B cell (primary cell): ENCODE measurements around the gene JMJD1C. TPM values are rescaled to one million over a fixed set of nuclear protein-coding genes. Genes with fewer than 3 reads are reported as not detected.

Experiments used
- ATAC-seq: fragments of 200-7000 bp; cut with Tn5 transposase; one replicate; pipeline ENCODE4 v1.10.0; 2021; ENCODE audit warnings: low read depth, mild to moderate bottlenecking, moderate number of reproducible peaks, moderate library complexity
- CTCF ChIA-PET: fragments of 350-600 bp; sonication (Branson Sonifier 250); formaldehyde crosslinking; loops from one replicate; lab custom pipeline; 2021; ENCODE audit warnings: antibody characterized with exemption, inconsistent platforms; lab: Charles Lee
- POLR2A ChIA-PET: fragments of 350-600 bp; sonication (Branson Sonifier 250); formaldehyde crosslinking; loops from one replicate; lab custom pipeline; 2021; ENCODE audit warnings: antibody characterized with exemption; lab: Charles Lee
- DNase-seq: peaks from one replicate; pipeline ENCODE4 v3.0.0; 2013
- H2AFZ ChIP-seq: 2 replicates; pipeline ENCODE4 v1.6.1; 2012; ENCODE audit warnings: mild to moderate bottlenecking, low read depth, low read length; ENCODE audit not compliant: insufficient read depth, poor library complexity, severe bottlenecking
- H3K27ac ChIP-seq, 2 donors: 1 replicate in 1 of 2; 2 replicates in 1 of 2; pipeline ENCODE4 v1.5.1; 2012 to 2013; ENCODE audit warnings: low read length in 2 of 2, mild to moderate bottlenecking in 2 of 2, moderate library complexity in 1 of 2
- H3K27me3 ChIP-seq, 4 experiments: fragments of 200-600 bp in 1 of 4; sonication (generic) in 1 of 4; replicated peaks in 1 of 4; 1 replicate in 2 of 4; 2 replicates in 2 of 4; pipeline versions ENCODE4 v1.6.1 to v1.7.0; 2013 to 2016; ENCODE audit warnings: low read length in 3 of 4, mild to moderate bottlenecking in 2 of 4, mixed read lengths in 1 of 4, moderate library complexity in 1 of 4; ENCODE audit not compliant: insufficient read depth in 4 of 4, control insufficient read depth in 3 of 4; ENCODE audit errors: control extremely low read depth in 1 of 4
- H3K36me3 ChIP-seq, 2 experiments: replicated peaks in 1 of 2; 1 replicate in 1 of 2; 2 replicates in 1 of 2; pipeline versions ENCODE4 v1.6.1 to v1.7.1; 2013; ENCODE audit warnings: low read length in 1 of 2; ENCODE audit not compliant: insufficient read depth in 2 of 2, control insufficient read depth in 1 of 2; ENCODE audit errors: control extremely low read depth in 1 of 2, extremely low read depth in 1 of 2
- H3K4me1 ChIP-seq, 2 donors: fragments of 200-600 bp in 1 of 2; sonication (generic) in 1 of 2; 1 replicate in 1 of 2; 2 replicates in 1 of 2; pipeline versions ENCODE4 v1.5.1 to v1.6.1; 2013 to 2017; ENCODE audit warnings: low read length in 2 of 2; ENCODE audit not compliant: control insufficient read depth in 2 of 2, insufficient read depth in 2 of 2
- H3K4me2 ChIP-seq: replicated peaks from 2 replicates; pipeline ENCODE3; 2012; ENCODE audit warnings: mild to moderate bottlenecking, low read depth, low read length; ENCODE audit not compliant: poor library complexity, severe bottlenecking
- H3K4me3 ChIP-seq, 5 experiments: fragments of 200-600 bp in 1 of 5; sonication (generic) in 1 of 5; 1 replicate in 3 of 5; 2 replicates in 2 of 5; pipeline versions ENCODE4 v1.5.1 to v1.7.0; 2011 to 2016; ENCODE audit warnings: low read length in 4 of 5, mild to moderate bottlenecking in 4 of 5, low read depth in 2 of 5, control low read depth in 1 of 5, moderate library complexity in 1 of 5; ENCODE audit not compliant: insufficient read depth in 1 of 5; ENCODE audit errors: control extremely low read depth in 1 of 5, extremely low read depth in 1 of 5
- H3K79me2 ChIP-seq: fragments of 200-600 bp; sonication (generic); one replicate; pipeline ENCODE4 v1.6.0; 2016; ENCODE audit warnings: low read length; ENCODE audit not compliant: control insufficient read depth, insufficient read depth
- H3K9ac ChIP-seq: fragments of 200-600 bp; sonication (generic); 2 replicates; pipeline ENCODE4 v1.6.1; 2017; ENCODE audit warnings: mild to moderate bottlenecking, low read length, moderate library complexity
- H3K9me3 ChIP-seq, 3 donors: one replicate each; pipeline versions ENCODE4 v1.6.1 to v1.7.1; 2013; ENCODE audit warnings: low read length in 2 of 3; ENCODE audit not compliant: control insufficient read depth in 2 of 3, insufficient read depth in 1 of 3; ENCODE audit errors: control extremely low read depth in 1 of 3
- H4K20me1 ChIP-seq: 2 replicates; pipeline ENCODE4 v1.6.0; 2012; ENCODE audit warnings: mild to moderate bottlenecking, low read length; ENCODE audit not compliant: insufficient read depth, control insufficient read depth, poor library complexity, severe bottlenecking
- H3K27ac Mint-ChIP-seq: one replicate; pipeline ENCODE4 v1.8.0; 2021; ENCODE audit warnings: mixed read lengths
- H3K27me3 Mint-ChIP-seq: one replicate; pipeline ENCODE4 v1.8.0; 2021; ENCODE audit warnings: mixed read lengths
- H3K4me1 Mint-ChIP-seq: one replicate; pipeline ENCODE4 v1.8.0; 2021; ENCODE audit warnings: mixed read lengths
- H3K4me3 Mint-ChIP-seq: one replicate; pipeline ENCODE4 v1.8.0; 2021; ENCODE audit warnings: mixed read lengths
- H3K9me3 Mint-ChIP-seq: one replicate; pipeline ENCODE4 v1.8.0; 2022; ENCODE audit warnings: mixed read lengths; ENCODE audit not compliant: insufficient read depth
- CTCF ChIP-seq: fragments of 200-600 bp; IDR thresholded peaks from one replicate; pipeline ENCODE4 v1.8.0; 2022; ENCODE audit warnings: antibody characterized with exemption, mild to moderate bottlenecking
- EZH2 ChIP-seq: IDR thresholded peaks from 2 replicates; pipeline ENCODE4 v1.6.1; 2012; ENCODE audit warnings: borderline replicate concordance, low read depth, mild to moderate bottlenecking, moderate library complexity, low read length; ENCODE audit not compliant: insufficient read depth, poor library complexity, severe bottlenecking
- WGBS: methylation state at CpG from one replicate; pipeline ENCODE4 v1.1.5; 2013; ENCODE audit warnings: missing lambda C conversion rate; ENCODE audit not compliant: insufficient coverage; 5-methylcytosine and 5-hydroxymethylcytosine counted together
- intact Hi-C: fragments of 100-400 bp; cut with micrococcal nuclease; formaldehyde crosslinking; loops from one replicate; pipeline ENCODE4 v1.10.0; 2022
- polyA plus RNA-seq: library from polyadenylated mRNA; depleted of rRNA; stranded (reverse); fragments of >200 nt; gene quantifications from 2 replicates; pipeline ENCODE4 v1.2.3, GENCODE V29; 2012
- total RNA-seq, 2 donors: library from RNA; stranded (reverse); fragments of 120-200 nt in 1 of 2; gene quantifications; 1 replicate in 1 of 2; 2 replicates in 1 of 2; pipeline versions ENCODE4 v1.2.3 to v1.2.4, GENCODE V29; 2013 to 2022

Gene JMJD1C
- total and polyA plus RNA-seq, 2 donors (not counting 1 experiment from before 2014, with no cell fraction given), result 81.8 to 235 TPM

- Histone ChIP-seq H3K4me2 (no peak overlapping the region), H3K27ac (no peak overlapping the region), H3K4me3 (no peak overlapping the region), H3K9ac (no peak overlapping the region), H3K27me3 (no peaks in the 10 kb centered on the region), H3K4me1 (peaks cover 26 to 36% of the 10 kb centered on the region in 2 donors), H3K79me2 (peaks cover 86% of the 10 kb centered on the region), H2AFZ (no peak overlapping the region), H3K36me3 (peaks cover 0 to 29% of the 10 kb centered on the region in 2 experiments), H3K9me3 (peaks cover 0 to 9% (median 4%) of the 10 kb centered on the region in 3 donors), H4K20me1 (peaks cover 69% of the 10 kb centered on the region)
- peak overlapping the region; percentile 21 for H3K27ac Mint-ChIP-seq
- DNase-seq (no peak), ATAC-seq (no peak)
- ChIA-PET CTCF (interaction anchor here (1.3 to 5.1 kb wide), 2 partner anchors 8 to 20 kb away, joined by 4 to 35 read pairs; no protein-coding TSS in a partner anchor), POLR2A (no interaction called here)
- no peak for TF ChIP-seq CTCF
- no peak for TF ChIP-seq EZH2
- peaks cover 65% of the 10 kb centered on the region for H3K4me1 Mint-ChIP-seq
- H3K27me3 Mint-ChIP-seq, result no peaks in the 10 kb centered on the region
- H3K9me3 Mint-ChIP-seq, result no peaks in the 10 kb centered on the region
- intact Hi-C loops, result no loop called here
- H3K4me3 Mint-ChIP-seq, result no peak overlapping the region
- 80% methylated on average over 1 of the region's 2 CpGs for WGBS
Observed at GRCh38 chr10:63137306-63137705, 328.5 kb downstream of the JMJD1C start.

DNA sequence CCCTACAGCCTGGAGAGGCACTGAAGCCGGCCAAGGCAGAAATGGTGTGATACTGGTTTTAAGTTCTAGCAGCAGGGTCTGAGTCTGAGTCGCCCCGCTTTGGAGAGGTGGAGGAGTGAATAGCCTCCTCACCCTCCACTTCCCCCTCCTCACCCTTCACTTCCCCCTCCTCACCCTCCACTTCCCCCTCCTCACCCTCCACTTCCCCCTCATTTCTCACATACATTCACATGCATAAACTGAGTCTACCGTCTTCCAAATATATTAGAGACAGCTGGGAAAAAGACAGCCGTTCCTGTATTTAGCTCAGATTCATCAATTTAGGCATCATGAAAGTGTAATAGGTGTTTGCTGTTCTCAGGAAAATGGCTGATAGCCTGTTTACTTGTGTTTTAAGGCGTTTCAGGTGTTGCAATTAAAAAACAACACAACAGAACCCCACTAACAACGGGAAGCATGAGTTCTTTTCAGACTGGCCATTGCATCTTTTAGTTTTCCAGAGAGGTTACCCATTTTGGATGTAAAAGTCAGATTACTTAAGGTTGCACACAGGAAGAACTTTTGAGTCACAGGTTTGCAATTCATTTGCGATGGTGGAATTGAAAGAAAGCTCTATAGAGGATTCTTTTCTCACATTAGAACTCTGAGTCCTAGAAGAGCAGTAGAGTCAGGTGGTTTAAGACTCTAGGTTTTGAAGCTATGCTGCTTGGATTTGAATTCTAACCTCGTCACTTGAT is 331.8 kb downstream of the JMJD1C start:
- Histone ChIP-seq H2AFZ (peak overlapping the region; percentile 83), H3K27me3 (peaks cover 0 to 2% (median 0%) of the 10 kb centered on the region in 4 experiments), H3K9ac (peak overlapping the region; percentile 99), H3K36me3 (peaks cover 0 to 7% of the 10 kb centered on the region in 2 experiments), H3K4me3 (peak overlapping the region; percentile 89 to 100 (median 95)), H4K20me1 (peaks cover 37% of the 10 kb centered on the region), H3K9me3 (peaks cover 0 to 18% (median 4%) of the 10 kb centered on the region in 3 donors), H3K27ac (peak overlapping the region; percentile 99), H3K4me2 (peak overlapping the region; percentile 76), H3K4me1 (peaks cover 26 to 36% of the 10 kb centered on the region in 2 donors), H3K79me2 (peaks cover 52% of the 10 kb centered on the region)
- ATAC-seq (no peak), DNase-seq (no peak)
- Mint-ChIP-seq H3K4me3 (peak overlapping the region; percentile 93), H3K9me3 (no peaks in the 10 kb centered on the region), H3K4me1 (peaks cover 47% of the 10 kb centered on the region), H3K27ac (peak overlapping the region; percentile 97), H3K27me3 (no peaks in the 10 kb centered on the region)
- POLR2A ChIA-PET, result interaction anchor here (0.6 to 1.2 kb wide), 2 partner anchors 317 to 570 kb away, joined by 4 read pairs; no protein-coding TSS in a partner anchor
- TF ChIP-seq CTCF (peak; percentile 4), EZH2 (no peak)
- CTCF ChIA-PET, result interaction anchor here (0.9 to 1.8 kb wide), 8 partner anchors 24 to 586 kb away, joined by 3 to 5 read pairs (median 5); no protein-coding TSS in a partner anchor
- no CpG with 5 or more reads among the region's 9 CpGs for WGBS
- intact Hi-C loops, result loop anchor here (1.0 to 2.0 kb wide), 5 partner anchors 318 to 678 kb away; partner anchors contain the start of gene EGR2
